GM19467 (cell line): ENCODE measurements around the gene WASF2.

Experiments used
- ATAC-seq: cut with Tn5 transposase; IDR thresholded peaks from one replicate; pipeline ENCODE4 v1.9.1; 2021; ENCODE audit warnings: mild to moderate bottlenecking, moderate library complexity; ENCODE audit not compliant: unreplicated experiment

The WASF2 gene

GRCh38 chr1:27361044-27361402, 128.9 kb downstream of the WASF2 start:
- ATAC-seq = no peak

GRCh38 chr1:27360159-27361043, 129.6 kb downstream of the WASF2 start:
- no peak for ATAC-seq

DNA sequence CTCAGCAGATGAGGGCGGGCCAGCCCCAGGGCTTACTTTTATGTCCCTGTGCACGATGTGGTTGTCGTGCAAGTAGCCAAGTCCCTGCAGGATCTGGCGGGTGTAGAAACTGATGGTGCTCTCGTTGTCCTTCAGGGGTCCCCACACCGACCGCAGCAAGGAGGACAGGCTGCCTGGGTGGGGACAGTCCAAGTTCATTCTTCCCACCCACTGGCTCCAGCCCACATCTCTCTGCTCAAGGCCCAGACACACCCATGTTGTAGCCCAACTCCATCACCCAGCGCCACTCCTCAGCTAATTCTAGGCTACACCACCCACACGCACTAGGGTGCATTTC, 130.2 kb downstream of the WASF2 start:
- no peak for ATAC-seq

GRCh38 chr1:27358928-27359313, 131.0 kb downstream of the WASF2 start:
- ATAC-seq = no peak

GRCh38 chr1:27358038-27358927, 131.7 kb downstream of the WASF2 start:
- no peak for ATAC-seq

- no peak for ATAC-seq
These were observed 132.5 kb downstream of the WASF2 start for GRCh38 chr1:27357281-27358037.

DNA sequence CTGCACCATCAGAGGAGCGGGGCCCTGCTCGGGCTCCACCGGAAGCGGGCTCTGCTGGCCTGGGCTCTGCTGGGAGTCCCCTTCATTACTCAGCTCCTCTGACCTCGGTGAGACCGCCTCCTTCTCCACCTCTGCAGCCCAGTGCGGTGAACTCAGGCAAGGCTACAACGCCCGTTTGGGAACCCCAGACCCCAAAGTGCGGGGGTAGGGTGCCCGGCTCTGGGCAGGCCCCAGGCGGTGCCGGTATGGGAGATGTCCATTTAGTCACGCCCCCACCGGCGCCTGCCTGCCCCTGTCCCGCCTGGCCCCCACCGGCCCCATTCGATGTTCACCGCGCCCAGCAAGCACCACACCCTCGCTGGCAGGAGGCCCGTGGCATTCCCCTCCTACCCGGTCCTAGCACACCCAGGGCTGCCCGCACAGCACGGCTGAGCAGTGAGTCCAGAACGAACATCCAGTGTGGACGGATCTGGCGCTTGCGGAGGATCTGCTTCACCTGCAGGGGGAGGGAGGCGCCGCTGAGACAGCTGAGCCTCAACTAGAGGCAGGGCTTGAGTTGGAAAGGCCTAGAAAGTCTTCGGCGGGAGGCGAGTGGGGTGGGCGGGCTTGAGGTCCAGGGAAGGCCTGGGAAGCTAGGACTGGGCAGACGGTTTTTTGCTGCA, 133.2 kb downstream of the WASF2 start:
- no peak for ATAC-seq

DNA sequence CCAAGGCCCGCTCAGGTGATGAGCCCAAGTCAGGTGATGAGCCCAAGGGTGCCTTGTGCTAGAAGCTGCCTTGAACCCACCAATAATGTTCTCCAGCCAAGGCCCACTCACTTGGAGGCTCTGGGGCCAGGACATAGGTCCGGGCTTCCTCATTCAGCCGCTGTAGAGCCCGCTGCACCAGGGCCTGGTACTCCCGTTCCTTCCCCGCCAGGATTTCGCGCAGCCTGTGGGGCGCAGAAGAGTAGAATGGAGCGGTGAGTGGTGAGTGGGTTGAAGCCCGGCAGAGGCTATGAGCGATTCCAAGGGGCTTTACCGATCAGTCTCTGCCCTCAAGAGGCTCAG, 133.7 kb downstream of the WASF2 start:
- no peak for ATAC-seq

- ATAC-seq = no peak
These were observed 134.3 kb downstream of the WASF2 start for GRCh38 chr1:27355683-27356082.
